Mammary epithelial cell (primary cell): ENCODE results near the gene C15orf39.

ENCODE experiments used
- EZH2 ChIP-seq: IDR thresholded peaks from 2 replicates; pipeline ENCODE4 v1.6.1; 2012; ENCODE audit warnings: low read length, inconsistent platforms, borderline replicate concordance
- TF ChIP-seq, protein P1 (sequence below), 2 donors: IDR thresholded peaks in 1 of 2; conservative IDR thresholded peaks in 1 of 2; 2 replicates each; pipeline ENCODE4 v1.5.1; 2011 to 2012; ENCODE audit warnings: inconsistent platforms in 2 of 2, low read length in 2 of 2, mild to moderate bottlenecking in 2 of 2, control low read depth in 1 of 2, low read depth in 1 of 2; ENCODE audit not compliant: insufficient read depth in 1 of 2; ENCODE audit errors: extremely low read depth in 1 of 2

DNA sequence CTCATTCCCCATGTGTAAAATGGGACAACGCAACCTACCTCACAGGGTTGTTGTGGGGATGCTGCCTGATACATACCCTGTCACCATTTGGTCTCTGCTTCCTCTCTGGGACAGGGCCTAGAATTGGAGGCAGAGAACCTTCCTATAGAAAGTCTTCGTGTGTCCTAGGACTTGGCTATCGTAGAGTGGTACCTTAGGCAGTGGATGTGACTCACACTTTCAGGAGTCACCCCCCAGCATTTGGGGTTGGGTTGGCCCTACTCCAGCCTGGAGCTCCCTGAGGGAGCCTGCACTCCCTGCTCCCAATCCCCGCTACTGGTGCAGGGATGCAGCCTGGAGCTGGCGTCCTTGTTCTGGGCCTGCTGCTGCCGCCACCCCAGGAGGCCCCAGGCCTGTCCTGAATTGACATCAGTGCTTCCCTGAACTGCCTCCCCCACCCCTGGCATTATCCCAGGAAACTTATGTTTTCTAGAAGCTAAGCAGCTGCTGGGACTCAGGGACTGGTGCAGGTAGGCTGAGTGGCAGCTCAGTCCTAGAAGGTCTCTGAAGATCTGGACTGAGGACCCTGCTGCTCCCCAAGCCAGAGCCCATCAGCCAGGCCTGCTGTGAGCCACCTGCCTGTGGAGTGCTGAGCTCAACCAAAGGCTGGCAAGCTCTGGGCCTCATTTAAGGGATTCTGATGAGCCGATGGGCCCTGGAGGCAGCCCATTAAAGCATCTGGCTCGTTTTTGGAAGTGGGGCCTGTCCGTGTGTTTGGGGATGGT lies 9.9 kb downstream of the C15orf39 start:
- TF ChIP-seq, protein P1, sequence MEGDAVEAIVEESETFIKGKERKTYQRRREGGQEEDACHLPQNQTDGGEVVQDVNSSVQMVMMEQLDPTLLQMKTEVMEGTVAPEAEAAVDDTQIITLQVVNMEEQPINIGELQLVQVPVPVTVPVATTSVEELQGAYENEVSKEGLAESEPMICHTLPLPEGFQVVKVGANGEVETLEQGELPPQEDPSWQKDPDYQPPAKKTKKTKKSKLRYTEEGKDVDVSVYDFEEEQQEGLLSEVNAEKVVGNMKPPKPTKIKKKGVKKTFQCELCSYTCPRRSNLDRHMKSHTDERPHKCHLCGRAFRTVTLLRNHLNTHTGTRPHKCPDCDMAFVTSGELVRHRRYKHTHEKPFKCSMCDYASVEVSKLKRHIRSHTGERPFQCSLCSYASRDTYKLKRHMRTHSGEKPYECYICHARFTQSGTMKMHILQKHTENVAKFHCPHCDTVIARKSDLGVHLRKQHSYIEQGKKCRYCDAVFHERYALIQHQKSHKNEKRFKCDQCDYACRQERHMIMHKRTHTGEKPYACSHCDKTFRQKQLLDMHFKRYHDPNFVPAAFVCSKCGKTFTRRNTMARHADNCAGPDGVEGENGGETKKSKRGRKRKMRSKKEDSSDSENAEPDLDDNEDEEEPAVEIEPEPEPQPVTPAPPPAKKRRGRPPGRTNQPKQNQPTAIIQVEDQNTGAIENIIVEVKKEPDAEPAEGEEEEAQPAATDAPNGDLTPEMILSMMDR (conservative IDR thresholded peaks at IDR 0.05 in 1 of 2, IDR thresholded peaks at IDR 0.05 in 1 of 2; ENCODE audit: extremely low read depth in 1 of 2, insufficient read depth in 1 of 2, low read depth in 1 of 2, low read length in 2 of 2) = no peak
- TF ChIP-seq EZH2 = no peak
